DOHH2 (cell line): ENCODE measurements around the gene PRDM15.

ENCODE experiments used
- H3F3A ChIP-seq: fragments of 200-600 bp; sonication (generic), shearing (Covaris generic); 2 replicates; pipeline ENCODE4 v1.6.0; 2016; ENCODE audit warnings: antibody characterized with exemption, mild to moderate bottlenecking; ENCODE audit not compliant: control insufficient read depth, insufficient read depth
- H3K27ac ChIP-seq: fragments of 200-600 bp; sonication (generic); 2 replicates; pipeline ENCODE4 v1.5.1; 2014; ENCODE audit warnings: low read depth, mild to moderate bottlenecking, low read length, moderate library complexity
- H3K27me3 ChIP-seq: fragments of 200-600 bp; sonication (generic); 2 replicates; pipeline ENCODE4 v1.6.1; 2014; ENCODE audit warnings: mild to moderate bottlenecking, low read length, mixed read lengths; ENCODE audit not compliant: control insufficient read depth
- H3K36me3 ChIP-seq: fragments of 200-600 bp; sonication (generic); 2 replicates; pipeline ENCODE4 v1.6.1; 2014; ENCODE audit warnings: mild to moderate bottlenecking, low read length, moderate library complexity, mixed read lengths; ENCODE audit not compliant: control insufficient read depth
- H3K4me1 ChIP-seq: fragments of 200-600 bp; sonication (generic); 2 replicates; pipeline ENCODE4 v1.6.1; 2014; ENCODE audit warnings: mild to moderate bottlenecking, low read length, mixed read lengths; ENCODE audit not compliant: control insufficient read depth
- H3K4me2 ChIP-seq: fragments of 200-600 bp; sonication (generic); 2 replicates; pipeline ENCODE4 v1.6.0; 2014; ENCODE audit warnings: mild to moderate bottlenecking, low read length, moderate library complexity
- H3K4me3 ChIP-seq: fragments of 200-600 bp; sonication (generic); 2 replicates; pipeline ENCODE4 v1.5.1; 2014; ENCODE audit warnings: mild to moderate bottlenecking, low read length, mixed read lengths
- H3K79me2 ChIP-seq: fragments of 200-600 bp; sonication (generic); 2 replicates; pipeline ENCODE4 v1.6.1; 2014; ENCODE audit warnings: mild to moderate bottlenecking, low read length, mixed read lengths; ENCODE audit not compliant: control insufficient read depth
- H3K9me2 ChIP-seq: fragments of 200-600 bp; sonication (generic); replicated peaks from 2 replicates; pipeline ENCODE4 v1.6.1; 2014; ENCODE audit warnings: mild to moderate bottlenecking, low read length, mixed read lengths; ENCODE audit not compliant: control insufficient read depth
- H3K9me3 ChIP-seq: fragments of 200-600 bp; sonication (generic); 2 replicates; pipeline ENCODE4 v1.6.1; 2014; ENCODE audit warnings: antibody characterized with exemption, low read length, mixed read lengths; ENCODE audit not compliant: control insufficient read depth, insufficient read depth
- H4K20me1 ChIP-seq: fragments of 200-600 bp; sonication (generic); 2 replicates; pipeline ENCODE4 v1.6.0; 2014; ENCODE audit warnings: low read depth, mild to moderate bottlenecking, antibody characterized with exemption, low read length, moderate library complexity; ENCODE audit not compliant: control insufficient read depth, insufficient read depth
- EZH2phosphoT487 ChIP-seq: fragments of 200-600 bp; sonication (generic); IDR thresholded peaks from 2 replicates; pipeline ENCODE4 v1.6.1; 2017; ENCODE audit warnings: borderline replicate concordance, mild to moderate bottlenecking, antibody characterized with exemption, low read length, moderate library complexity, mixed read lengths
- TF ChIP-seq, protein P1 (sequence below): fragments of 200-600 bp; sonication (generic); IDR thresholded peaks from one replicate; pipeline ENCODE4 v1.5.1; 2014; ENCODE audit warnings: antibody characterized with exemption, mild to moderate bottlenecking, low read depth, low read length; ENCODE audit not compliant: poor library complexity, severe bottlenecking

The PRDM15 gene

DNA sequence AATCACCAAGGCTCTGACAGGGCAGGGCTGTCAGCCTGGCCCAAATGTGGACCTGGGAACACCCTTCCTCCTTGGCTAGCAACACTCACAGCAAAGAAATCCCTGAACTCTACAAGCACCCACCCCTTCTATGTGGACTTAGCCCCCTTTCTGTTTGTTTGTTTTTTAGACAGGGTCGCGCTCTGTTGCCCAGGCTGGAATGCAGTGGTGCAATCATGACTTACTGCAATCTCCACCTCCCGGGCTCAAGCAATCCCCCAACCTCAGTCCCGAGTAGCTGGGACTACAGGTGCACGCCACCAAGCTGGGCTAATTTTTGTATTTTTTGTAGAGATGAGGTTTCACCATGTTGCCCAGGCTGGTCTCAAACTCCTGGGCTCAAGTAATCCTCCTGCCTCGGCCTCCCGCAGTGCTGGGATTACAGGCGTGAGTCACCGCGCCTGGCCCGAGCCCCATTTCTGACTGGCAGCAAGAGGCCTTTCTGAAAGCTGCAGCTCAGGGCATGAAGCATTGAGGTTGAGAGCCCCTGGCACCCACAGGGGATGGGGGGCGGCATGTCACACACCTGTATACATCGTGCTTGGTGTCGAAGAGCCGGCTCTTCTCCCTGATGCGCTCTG is 128.5 kb downstream of the PRDM15 start:
- Histone ChIP-seq H3K27ac (no peak overlapping the region), H3F3A (no peaks in the 10 kb centered on the region), H3K4me2 (no peak overlapping the region), H3K4me3 (no peak overlapping the region), H3K4me1 (no peaks in the 10 kb centered on the region), H3K36me3 (no peaks in the 10 kb centered on the region), H3K9me2 (no peaks in the 10 kb centered on the region), H4K20me1 (no peaks in the 10 kb centered on the region), H3K27me3 (peaks cover 3% of the 10 kb centered on the region; the same call in 1 of the 2 replicates), H3K79me2 (no peaks in the 10 kb centered on the region), H3K9me3 (no peaks in the 10 kb centered on the region)
- TF ChIP-seq, protein P1, sequence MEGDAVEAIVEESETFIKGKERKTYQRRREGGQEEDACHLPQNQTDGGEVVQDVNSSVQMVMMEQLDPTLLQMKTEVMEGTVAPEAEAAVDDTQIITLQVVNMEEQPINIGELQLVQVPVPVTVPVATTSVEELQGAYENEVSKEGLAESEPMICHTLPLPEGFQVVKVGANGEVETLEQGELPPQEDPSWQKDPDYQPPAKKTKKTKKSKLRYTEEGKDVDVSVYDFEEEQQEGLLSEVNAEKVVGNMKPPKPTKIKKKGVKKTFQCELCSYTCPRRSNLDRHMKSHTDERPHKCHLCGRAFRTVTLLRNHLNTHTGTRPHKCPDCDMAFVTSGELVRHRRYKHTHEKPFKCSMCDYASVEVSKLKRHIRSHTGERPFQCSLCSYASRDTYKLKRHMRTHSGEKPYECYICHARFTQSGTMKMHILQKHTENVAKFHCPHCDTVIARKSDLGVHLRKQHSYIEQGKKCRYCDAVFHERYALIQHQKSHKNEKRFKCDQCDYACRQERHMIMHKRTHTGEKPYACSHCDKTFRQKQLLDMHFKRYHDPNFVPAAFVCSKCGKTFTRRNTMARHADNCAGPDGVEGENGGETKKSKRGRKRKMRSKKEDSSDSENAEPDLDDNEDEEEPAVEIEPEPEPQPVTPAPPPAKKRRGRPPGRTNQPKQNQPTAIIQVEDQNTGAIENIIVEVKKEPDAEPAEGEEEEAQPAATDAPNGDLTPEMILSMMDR = no peak
- TF ChIP-seq EZH2phosphoT487 = no peak

DNA sequence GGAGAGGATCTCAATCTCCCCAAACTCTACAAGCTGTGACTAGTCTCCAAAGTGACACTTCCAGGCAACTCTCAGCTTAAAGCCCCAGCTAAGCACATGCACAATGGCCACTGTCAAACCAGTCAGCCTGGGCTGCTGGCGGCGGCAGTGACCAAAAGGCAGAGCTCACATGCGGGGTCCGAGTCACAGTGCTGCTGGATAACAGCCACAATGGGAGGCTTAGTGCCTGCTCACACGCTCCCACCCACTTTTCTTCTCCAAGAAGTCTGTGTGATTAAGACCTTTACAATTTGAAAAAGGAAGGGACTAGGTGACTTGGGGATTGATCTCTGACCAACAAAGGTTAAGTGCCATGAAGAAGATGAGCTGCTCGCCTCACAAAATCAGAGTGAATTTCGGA is 129.1 kb downstream of the PRDM15 start:
- H3F3A ChIP-seq = no peaks in the 10 kb centered on the region
- H3K4me1 ChIP-seq = no peaks in the 10 kb centered on the region
- no peak overlapping the region for H3K4me2 ChIP-seq
- H3K4me3 ChIP-seq = no peak overlapping the region
- H4K20me1 ChIP-seq = no peaks in the 10 kb centered on the region
- TF ChIP-seq EZH2phosphoT487 = no peak
- no peaks in the 10 kb centered on the region for H3K36me3 ChIP-seq
- H3K27me3 ChIP-seq = peaks cover 3% of the 10 kb centered on the region; the same call in 1 of the 2 replicates
- H3K9me2 ChIP-seq = no peaks in the 10 kb centered on the region
- no peak overlapping the region for H3K27ac ChIP-seq
- H3K79me2 ChIP-seq = no peaks in the 10 kb centered on the region
- H3K9me3 ChIP-seq = no peaks in the 10 kb centered on the region

DNA sequence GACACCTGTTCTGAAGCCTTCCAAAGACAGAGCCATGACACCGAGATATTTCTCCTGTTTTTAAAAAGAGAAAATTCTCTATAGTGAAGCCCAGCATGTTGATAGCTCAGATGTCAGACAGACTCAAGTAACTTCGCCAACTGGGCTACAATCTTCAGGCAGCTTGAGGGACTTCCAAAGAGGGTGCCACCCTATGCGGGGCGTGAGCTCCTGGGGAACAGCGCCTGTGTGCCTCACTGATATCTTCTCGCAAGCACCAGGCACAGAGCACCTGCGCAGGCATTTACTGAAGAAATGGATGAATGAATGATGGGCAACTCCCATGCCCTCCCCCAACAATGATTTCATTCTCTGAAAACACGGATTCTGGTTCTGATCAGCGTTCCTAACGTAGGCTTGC is 129.9 kb downstream of the PRDM15 start:
- Histone ChIP-seq H3K27ac (no peak overlapping the region), H3K79me2 (no peaks in the 10 kb centered on the region), H3F3A (no peaks in the 10 kb centered on the region)

More for the DNA sequence above, 129.9 kb downstream of the PRDM15 start:
- Histone ChIP-seq H3K4me3 (no peak overlapping the region), H3K9me2 (no peaks in the 10 kb centered on the region), H3K9me3 (no peaks in the 10 kb centered on the region), H3K4me2 (no peak overlapping the region), H3K27me3 (peaks cover 3% of the 10 kb centered on the region; the same call in 1 of the 2 replicates), H3K4me1 (no peaks in the 10 kb centered on the region), H3K36me3 (no peaks in the 10 kb centered on the region), H4K20me1 (no peaks in the 10 kb centered on the region)
- TF ChIP-seq EZH2phosphoT487 = no peak
- TF ChIP-seq, protein P1 = no peak
